RPMI8226 (cell line): ENCODE results near the gene TMEM141.
"Not testable (repeated sequence)": the region's sequence is repeated elsewhere in the genome, so short reads cannot be mapped to it uniquely, and the experiment has no call there.

ENCODE experiments used
- DNase-seq: peaks from one replicate; pipeline ENCODE4 v3.0.0-alpha.2; 2015

The TMEM141 gene

DNA sequence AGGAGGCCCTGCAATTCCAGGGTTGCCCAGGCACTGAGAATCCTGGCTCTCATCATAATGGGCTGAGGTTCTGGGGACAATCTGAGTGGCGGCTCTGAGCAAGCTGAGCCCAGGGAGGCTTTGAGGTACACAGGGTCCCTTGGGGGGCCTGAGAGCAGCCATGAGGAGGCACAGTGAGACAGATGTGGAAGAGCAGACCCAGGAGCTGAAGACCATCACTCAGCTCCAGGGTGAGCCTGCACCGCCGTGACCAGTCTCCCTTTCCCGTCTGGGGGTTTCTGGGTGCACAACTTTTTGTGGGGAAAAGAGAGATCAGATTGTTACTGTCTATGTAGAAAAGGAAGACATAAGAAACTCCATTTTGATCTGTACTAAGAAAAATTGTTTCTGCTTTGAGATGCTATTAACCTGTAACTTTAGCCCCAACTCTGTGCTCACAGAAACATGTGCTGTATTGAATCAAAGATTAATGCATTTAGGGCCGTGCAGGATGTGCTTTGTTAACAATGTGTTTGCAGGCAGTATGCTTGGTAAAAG is 5.2 kb downstream of the TMEM141 start, which contains the start of gene CCDC183:
CCDC183 (plus strand) TSS at position 101 of the 537 bp plus-strand sequence; CDS start at position 161, 60 bp downstream.
- DNase-seq: no peak

DNA sequence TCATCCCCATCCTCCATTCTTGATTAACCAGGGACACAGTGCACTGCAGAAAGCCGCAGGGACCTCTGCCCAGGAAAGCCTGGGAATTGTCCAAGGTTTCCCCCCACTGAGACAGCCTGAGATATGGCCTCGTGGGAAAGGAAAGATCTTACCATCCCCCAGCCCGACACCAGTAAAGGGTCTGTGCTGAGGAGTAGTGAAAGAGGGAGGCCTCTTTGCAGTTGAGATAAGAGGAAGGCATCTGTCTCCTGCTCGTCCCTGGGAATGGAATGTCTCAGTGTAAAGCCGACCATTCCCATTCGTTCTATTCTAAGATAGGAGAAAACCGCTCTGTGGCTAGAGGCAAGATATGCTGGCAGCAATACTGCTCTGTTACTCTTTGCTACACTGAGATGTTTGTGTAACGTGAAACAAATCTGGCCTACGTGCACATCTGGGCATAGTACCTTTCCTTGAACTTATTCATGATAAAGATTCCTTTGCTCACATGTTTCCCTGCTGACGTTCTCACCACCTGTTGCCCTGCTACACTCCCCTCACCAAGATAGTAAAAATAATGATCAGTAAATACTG is 5.7 kb downstream of the TMEM141 start:
- DNase-seq: not testable (repeated sequence)

DNA sequence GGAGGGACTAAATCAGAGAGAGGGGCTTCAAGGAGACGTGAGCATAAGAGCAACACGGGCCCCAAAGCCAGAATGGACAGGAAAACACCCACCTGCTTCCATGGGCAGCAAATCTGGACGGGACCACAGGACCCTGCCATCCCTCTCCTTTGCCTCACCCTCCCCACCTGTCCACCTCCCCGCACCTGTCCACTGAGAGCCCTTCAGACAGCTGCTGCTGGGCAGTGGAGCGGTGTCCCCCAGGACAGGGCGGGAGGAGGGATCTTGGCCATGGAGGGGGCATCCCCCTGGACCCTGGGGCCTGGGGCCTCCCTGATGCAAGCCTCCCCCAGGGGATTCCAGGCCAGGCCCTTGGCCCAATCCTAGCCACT is 7.5 kb downstream of the TMEM141 start:
- DNase-seq: no peak

DNA sequence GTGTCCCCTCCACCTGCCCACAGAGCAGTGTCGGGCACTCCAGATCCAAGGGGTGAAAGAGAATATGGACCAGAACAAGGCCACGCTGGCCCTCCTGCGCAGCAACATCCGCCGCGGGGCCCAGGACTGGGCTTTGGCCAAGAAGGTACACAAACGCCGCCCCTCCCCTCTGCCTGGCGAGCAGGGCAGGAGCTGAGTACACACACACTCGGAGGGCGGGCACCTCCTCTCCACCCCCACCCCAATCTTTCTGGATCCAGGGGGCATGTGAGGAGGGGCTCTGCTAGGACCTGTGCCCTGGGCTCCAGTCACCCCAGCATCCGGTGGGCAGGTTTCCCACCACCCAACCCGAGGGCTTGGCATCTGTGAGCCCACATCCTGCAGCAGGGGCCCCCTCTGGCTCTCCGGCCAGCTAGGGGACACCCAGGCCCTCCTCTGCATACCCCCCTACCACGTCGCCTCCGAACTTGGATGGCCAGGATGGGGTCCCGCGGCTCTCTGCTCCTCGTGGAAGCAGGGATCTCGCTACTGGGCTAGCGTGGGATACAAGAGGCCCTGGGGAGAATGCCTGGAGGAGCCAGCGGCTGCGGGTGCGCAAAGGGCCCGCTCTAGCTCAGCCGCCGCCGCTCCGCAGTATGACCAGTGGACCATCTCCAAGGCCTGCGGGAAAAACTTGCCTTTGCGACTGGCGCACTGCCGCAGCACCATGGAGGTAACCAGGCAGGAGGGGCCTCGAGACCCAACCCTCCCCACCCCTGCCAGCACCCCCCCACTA is 8.1 kb downstream of the TMEM141 start:
- no peak for DNase-seq

DNA sequence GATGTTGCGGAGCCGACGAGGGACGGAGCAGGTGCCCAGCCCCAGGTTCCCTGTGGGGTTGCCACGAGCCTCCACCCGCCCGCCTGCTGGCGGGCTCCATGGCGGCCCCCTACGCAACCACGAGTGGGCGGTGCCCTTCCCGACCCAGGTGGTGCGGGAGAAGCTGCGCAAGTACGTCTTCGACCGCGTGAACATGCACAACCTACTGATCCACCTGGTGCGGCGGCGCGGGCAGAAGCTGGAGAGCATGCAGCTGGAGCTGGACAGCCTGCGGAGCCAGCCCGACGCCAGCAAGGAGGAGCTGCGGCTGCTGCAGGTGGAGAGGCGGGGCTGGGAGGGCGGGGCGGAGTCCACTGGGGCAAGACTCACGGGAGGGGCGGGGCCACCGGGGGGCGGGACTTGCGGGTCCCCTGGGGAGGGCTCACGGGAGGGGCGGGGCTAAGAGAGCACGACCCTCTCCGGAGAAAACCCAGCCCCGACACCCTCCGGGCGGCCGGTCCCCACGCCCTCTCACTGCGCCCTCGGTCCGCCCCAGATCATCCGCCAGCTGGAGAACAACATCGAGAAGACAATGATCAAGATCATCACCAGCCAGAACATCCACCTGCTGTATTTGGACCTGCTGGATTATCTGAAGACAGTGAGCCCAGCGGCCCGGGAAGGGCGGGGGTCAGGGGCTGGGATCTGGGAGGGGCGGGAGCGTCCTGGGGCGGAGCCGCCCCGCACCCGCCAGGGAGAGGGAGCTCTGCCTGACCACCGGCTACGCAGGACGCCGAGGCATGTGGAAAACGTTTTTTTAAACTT is 8.9 kb downstream of the TMEM141 start:
- DNase-seq: peak; percentile 97

DNA sequence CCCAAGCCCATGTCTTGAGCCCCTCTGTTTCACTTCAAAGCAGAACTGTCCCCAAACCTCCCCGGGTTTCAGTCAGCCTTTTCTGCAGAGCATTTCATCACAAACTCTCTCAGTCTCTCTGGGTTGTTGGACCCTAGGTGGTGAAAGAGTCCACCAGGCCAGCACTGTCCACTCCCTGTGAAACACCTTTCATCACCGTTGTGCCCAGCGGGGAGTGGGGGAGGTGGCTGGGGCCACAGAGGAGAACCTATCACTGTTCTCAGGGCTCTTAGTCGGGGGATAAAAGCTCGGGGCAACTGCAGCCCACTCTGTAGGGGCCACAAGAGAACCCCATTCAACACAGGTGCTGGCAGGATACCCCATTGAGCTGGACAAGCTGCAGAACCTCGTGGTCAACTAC is 11.2 kb downstream of the TMEM141 start:
- DNase-seq: no peak

DNA sequence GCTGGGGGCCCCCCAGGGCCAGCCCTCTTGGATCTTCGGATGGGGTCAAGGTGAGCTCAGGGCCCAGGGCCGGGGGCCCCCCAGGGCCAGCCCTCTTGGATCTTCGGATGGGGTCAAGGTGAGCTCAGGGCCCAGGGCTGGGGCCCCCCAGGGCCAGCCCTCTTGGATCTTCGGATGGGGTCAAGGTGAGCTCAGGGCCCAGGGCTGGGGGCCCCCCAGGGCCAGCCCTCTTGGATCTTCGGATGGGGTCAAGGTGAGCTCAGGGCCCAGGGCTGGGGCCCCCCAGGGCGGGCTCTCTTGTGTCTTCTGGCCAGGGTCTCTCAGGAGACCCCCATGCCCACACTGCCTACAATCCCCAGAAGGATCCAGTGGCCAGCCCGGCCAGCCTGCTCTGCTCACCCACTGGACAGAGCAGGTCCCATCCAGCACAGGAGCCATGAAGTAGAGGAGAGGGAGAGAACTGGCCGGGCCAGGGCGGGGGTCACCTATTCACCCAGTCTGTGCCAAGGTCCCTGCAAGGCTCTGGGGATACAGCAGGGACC is 11.9 kb downstream of the TMEM141 start:
- not testable (repeated sequence) for DNase-seq

DNA sequence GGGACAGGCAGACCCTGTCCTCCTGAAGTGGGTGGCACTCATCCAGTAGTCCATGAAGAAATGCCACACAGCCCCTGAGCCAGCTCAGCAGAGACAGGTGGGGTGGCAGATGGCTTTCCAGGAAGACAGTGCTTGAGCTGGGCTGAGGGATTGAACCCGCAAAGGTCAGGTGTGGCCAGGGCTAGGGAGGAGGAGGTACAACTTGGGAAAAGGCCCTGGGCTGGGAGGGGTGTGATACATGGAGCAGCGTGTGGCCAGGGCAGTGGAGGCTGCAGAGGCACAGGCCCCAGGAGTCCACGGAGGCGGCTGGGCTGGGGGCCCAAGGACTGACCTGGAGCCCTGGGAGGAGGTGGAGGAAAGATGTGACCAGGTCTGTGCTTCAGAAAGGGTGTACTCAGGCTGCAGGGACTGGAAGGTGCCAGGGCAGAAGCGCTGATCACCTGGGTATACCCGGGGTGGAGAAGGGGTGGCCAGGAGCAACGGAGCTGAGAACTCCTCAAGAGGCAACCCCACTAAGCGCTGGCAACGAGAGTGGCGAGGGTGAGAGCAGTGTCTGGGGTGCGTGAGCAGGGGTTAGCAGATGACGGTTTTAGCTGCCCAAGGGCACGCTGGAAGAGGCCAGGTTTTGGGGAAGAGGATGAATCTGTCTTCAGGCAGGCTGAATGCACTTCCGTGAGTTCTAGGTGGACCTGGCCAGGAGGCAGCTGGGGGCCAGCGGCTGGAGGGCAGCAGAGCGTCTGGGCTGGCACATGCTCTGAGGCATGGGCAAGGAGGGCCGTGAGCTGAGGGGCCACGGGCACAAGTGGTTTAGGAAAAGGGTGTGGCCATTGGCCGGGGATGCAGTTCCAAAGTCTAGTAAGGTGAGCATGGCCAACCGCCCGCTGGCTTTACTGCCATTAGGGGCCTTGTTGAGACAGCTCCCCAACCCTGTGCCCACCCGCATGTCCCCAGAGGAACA is 12.7 kb downstream of the TMEM141 start:
- no peak for DNase-seq

DNA sequence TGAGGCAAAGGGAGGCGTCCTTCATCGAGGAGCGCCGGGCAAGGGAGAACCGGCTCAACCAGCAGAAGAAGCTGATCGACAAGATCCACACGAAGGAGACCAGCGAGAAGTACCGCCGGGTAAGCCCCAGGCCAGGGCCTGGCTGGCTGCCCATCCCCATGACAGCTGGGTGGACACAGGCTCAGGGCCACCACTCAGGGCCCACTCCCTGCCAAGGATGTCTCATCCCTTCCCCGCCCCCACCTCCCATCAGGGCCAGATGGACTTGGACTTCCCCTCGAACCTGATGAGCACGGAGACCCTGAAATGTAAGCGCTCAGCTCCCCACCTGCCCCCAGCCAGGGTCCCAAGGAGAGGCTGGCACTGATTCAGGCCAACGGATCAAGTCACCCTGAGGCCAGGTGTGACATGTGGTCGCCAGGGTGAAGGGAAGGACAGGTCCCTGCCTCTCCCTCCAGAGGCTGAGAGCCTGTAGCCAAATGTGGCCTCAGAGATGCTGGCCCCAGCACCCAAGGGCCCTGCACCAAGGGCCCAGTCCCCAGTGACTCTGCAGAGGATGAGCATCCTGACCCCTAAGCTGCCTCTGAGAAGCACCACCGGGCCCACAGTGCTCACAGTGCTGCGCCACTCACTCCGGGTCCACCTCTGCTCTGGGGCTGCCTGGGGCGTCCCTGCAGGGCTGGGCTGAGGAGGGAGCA is 13.5 kb downstream of the TMEM141 start:
- no peak for DNase-seq

DNA sequence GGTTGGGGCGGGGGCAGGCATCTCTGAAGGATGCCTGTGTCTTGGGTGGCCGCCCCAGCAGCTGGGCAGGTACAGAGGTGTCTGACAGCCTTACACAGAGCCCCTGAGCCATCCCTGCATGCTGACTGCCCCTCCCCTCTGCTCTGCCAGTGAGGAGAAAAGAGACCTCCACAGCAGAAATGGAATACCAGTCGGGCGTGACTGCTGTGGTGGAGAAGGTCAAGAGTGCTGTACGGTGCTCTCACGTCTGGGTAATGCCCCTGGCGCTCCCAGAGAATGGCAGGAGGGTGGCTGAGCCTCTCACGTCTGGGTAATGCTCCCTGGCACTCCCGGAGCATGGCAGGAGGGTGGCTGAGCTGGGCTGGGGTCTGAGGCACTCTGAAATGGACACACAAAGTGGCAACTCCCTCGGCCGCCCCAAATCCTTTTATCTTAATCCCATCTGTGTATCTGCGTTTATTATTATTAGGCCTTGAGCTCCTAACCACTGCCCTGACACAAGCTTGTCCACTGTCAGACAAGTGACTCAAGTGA is 14.1 kb downstream of the TMEM141 start:
- no peak for DNase-seq

DNA sequence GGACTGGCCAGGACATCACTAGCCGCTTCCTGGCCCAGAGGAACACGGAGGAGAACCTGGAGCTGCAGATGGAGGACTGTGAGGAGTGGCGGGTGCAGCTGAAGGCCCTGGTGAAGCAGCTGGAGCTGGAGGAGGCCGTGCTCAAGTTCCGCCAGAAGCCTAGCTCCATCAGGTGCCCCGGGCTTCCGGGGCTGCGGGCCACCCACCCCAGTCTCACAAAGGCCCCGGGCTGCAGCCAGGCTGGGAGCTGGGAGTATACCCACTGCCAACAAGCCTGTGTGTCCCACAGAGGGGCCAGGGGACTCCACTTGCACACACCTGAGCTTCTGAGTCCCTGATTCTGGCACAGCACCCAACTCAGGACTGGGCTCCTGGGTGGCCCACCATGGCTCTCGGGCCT is 14.9 kb downstream of the TMEM141 start:
- no peak for DNase-seq

DNA sequence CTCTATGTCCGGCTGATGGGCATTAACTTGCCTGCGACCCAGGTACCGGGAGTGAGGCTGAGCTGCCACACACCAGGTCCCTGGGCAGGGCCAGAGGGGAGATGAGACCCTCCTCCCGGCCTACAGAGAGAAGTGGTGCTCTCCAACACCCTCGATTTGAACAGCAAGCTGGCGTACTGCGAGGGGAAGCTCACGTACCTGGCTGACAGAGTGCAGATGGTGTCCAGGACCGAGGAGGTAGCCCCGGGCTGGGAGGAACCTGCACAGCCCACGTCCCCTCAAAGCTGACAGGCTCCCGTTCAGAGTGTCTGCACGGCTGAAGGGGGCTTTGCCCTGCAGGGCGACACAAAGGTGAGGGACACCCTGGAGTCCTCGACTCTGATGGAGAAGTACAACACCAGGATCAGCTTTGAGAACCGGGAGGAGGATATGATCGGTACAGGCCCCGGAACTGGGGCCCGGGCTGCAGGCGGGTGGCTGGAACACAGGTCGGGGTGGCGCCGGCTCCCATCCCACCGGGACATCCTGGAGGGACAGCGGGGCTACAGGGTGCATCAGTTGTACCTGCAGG is 15.6 kb downstream of the TMEM141 start:
- no peak for DNase-seq

DNA sequence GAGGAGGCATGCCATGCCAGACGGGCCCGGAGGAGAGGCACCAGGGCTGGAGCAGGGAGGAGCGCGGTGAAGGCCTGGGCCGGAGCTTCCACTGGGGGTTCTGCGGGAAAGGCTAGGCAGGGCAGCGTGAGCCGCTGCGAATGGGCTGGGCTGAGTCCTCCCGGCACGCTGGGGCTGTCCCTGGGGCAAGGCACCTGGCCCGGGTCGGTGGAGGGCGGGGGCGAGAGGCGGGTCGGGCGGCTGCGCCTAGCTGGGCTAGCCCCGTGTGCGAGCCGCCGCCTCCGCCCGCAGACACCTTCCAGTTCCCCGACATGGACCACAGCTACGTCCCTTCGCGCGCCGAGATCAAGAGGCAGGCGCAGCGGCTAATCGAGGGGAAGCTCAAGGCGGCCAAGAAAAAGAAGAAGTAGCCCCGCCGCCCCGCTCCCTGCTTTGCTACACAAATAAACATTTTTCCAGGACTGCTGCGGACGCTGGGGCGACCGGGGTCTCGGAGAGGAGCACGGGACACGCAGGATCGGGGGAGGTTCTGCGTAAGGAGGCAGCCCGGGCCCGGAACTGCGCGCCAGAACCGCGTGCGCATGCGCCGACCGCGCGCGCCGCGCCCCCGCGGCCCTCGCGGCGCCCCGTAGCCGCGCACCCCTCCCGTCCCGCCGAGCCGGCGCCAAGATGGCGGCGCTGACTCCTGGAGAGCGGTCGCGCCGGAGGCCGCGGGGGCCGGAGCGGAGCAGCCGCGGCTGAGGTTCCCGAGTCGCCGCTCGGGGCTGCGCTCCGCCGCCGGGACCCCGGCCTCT is 16.3 kb downstream of the TMEM141 start, which contains the start of gene RABL6:
RABL6 (plus strand) TSS at position 668 of the 794 bp plus-strand sequence. CDS start 249 bp downstream, outside the sequence.
- peak; percentile 91 for DNase-seq

DNA sequence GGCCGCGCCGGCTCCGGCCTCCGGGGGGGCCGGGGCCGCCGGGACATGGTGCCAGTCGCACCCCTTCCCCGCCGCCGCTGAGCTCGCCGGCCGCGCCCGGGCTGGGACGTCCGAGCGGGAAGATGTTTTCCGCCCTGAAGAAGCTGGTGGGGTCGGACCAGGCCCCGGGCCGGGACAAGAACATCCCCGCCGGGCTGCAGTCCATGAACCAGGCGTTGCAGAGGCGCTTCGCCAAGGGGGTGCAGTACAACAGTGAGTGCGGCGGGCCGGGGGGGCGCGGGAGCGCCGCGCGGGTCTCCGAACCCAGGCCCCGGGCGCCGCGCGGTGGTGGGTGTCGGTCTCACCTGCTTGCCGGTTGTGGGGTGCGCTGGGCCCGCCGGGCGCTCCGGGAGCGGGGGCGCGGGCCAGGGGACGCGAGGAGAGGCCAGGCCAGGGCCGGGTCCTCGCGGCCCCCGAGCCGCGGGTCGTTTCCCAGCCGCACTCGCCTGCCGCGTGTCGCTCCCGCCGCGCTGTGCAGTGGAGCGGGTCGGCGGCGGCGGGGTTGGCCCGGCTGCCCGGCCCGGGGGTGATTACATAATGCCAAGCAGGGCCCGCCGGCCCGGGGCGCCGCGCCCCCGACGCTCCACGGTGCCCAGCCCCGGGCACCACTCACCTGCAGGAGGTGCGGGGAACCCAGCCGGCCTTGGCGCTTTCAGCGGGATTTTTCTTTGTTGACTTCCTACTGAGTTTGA is 17.1 kb downstream of the TMEM141 start:
- peak; percentile 61 for DNase-seq

DNA sequence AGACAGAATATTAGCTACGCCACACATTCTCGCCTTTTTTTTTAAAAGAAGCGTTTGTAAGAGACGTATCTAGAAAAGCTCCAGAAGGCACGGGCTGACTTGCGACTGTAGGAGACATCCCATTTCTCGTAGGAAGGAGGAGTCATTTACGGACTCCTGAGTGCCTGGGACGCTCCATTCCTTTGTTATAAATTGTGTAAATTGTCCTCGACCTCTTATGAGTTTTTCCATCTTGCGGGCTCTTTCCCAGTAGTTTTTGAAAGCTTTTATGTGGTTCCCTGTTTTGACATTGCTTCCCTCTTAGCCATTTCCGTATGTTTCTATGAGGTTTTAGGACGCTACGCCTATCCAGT is 17.6 kb downstream of the TMEM141 start:
- DNase-seq: no peak

DNA sequence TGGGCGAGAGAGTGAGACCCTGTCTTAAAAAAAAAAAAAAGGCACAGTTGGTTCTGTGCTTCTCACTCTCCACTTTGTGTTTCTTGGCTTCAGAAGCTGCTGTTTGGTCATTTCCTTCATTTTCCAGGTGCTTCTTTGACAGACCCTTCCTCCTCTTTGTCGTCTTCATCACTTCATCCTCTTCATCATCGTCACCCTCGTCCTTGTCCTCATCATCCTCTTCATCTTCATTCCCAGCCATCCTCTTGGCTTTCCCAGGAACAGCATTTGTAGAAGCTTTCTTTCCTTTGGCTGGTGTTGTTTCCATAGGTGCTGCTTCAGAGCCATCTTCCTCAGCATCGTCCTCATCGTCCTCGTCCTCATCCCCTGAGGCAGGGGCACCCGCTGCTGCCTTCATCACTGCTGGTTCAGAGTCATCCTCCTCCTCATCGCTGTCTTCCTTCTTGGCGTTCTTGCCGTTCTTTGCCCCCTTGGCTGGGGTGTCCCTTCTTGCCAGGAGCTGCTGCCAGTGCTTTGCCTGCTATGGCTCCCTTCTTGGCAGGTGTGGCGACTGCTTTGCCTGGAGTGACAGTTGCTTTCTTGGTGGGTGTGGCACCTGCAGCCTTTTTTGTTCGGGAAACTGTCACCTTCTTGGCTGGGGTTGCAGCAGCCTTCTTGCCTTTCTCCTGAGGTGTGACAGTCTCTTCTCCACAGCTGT is 23.7 kb downstream of the TMEM141 start:
- no peak for DNase-seq

DNA sequence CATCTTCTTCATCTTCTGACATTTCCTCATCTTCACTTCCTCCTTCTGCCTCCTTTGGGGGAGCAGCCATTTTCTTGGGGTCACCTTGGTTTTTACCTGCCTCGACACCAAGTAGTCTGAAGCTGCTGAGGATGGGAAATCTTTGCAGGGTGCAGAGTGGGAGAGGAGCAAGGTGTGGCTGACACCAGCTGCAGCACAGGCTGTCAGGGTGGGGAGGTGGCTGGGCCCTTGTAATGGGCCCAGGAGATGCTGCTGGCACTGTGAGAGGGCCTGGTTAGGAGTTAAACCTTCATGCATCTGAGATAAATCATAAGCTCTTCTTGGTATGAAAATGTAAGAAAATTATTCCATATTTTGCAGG is 24.3 kb downstream of the TMEM141 start:
- no peak for DNase-seq
